ENCODE measurements around the gene LRCH1.

LRCH1 gene

DNA sequence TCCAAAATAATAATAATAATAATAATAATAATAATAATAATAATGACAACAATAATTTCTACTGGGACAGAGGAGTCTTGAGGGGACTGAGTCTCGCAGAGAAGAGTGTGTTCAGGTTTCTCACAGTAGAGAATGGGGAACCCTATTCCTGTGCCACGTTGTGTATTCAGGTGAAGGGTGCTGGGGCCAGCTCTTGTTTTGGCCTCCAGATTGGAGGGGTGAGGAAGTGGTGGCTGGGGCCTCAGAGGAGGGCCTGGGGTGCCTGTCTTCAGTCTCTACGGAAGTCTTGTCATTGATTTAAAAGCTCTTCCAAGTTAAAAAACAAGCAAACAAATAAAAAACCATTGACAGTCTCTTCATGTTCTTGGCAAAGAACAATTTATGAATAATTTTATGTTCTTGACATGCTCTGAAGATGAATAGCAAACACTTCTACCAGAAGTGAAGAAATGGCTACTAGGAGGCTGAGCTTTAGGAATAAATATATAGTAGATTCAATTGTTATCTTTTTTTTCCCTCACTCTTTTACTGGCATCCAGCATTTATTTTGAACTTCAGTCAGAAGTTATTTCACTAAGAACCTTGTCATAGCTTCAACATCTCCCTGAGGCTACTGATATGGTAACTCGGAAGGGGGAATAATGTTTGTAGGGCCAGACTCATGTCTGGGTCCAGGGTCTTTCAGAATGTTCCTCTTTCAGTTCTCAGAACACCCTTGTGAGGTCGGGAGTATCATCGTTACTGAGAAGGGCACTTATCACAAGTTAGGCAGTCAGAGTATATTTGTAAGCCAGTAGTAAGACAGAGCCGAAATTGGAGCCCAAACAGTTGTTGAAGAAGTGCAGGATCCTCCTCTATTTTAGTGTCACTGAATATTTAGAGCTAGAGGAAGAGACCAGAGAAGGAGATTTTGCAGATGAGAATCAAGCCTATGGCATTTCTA, 13.1 kb downstream of the LRCH1 start:
- DNase-seq: peak; percentile 60

DNA sequence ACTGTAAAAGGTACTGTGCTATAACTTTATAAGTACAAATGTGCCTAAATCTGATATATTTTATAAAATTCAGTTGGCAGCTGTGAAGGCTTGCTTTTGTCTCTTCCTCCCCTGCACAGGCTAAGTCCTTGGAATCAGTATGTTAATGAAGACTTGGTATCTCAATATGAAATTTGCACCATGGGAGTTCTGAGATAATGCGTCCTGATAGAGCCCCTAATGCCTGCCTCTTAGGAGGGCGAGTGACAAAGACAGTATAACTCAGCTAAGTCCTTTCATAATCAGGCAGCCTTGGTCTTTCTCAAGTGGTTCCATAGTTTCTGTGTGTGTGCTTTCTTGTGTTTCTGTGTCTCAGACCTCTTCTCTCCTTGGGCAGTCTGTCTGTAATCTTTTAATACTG, 14.7 kb downstream of the LRCH1 start:
- no peak for DNase-seq

DNA sequence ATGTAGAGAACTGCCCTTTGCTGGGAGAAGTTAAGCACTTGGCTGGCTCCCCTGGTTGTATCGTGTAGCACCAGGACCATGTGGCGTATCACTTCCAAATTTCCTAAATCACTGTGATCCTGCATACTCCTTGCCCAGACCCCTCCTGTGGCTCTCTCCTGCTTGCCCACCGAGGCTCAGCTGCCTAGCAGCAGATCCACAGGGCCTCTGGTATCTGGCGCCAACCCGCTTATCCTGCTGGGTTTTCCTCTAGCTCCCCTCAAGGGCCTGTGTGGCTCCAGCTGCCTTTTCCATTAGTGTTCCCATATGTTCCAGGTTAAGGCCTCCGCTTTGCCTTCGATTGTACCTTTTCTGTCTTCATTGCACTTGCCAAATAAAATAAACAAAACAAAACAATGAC, 16.5 kb downstream of the LRCH1 start:
- no peak for DNase-seq

DNA sequence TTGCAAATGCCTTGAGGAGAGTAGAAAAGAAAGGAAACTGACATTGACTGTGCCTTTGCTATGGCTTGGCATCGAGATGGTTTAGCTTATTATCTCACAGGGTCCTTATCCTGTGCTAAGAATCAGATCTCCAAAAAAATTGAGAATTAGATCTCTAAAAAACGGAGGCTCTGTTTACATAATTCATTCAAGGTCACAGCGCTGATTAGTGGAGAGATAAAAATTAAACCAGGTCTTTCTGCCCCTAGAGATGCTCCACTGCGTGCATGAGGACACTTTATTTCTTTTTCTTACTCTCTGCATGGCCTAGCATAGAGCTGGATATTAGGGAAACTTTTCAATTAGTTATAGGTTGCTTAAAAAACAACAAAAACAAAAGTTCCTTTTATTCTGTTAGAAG, 17.3 kb downstream of the LRCH1 start:
- no peak for DNase-seq

DNA sequence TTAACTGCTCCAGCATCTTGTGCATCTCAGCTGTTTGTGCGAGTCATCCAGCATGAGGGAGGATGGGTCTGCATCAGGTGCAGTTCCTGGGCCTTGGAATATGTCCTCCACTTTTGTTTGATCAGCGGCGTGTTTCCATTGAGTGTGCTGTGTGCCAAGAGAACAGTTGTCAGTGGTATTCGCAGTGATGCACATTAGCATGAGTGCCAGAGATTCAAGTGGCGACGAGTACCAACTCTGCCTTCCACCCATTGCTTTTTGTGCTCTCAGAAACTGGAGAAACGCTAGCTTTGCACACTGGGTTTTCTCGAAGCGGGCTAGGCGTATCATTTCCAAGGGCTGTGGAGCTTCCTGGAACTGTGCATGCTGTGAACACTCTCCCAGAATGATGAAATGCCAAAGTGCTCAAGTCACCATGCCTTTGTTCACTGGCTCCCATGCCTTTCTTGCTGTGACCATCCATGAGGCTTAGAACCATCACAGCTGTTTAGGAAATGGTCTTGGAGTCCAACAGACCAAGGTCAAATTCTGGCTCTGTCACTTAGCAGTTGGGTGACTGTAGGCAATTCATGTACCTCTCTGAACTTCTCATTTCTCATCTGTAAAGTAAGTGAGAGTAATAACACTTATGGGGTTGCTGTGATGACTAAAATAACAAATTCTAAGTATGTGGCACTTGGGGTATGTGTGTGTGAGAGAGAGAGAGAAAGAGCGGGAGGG, 18.4 kb downstream of the LRCH1 start:
- DNase-seq: no peak

DNA sequence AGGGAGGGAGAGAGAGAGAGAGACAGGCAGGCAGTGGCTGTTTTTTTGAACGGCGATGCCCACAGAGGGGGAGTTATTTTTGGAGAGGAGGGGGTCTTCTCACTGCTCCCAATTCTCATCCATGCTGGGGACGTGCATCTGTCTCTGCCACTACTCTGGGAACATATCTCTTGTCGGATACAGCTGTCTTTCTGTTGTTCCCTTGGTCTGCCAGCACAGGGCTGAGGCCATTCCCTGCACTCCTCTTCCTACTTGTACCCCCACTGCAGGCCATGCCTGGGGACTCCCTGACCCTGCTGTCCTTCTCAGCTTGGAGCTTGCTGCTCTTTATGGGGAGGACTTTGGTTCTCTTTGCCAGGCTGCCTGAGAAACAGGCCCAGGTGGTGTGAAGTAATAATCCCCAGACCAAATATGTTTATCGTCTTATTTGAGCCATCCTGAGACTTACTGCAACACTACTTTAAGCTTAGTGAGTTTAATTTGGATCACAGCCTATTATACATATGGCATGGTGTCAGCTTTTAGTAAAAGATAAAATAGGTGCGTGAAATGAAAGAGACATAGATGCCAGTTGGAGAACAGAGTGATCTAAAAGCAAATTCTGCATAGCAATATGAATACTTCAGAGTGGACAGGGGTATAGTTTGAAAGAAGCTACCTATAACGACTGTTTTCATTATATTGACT, 19.1 kb downstream of the LRCH1 start:
- no peak for DNase-seq

DNA sequence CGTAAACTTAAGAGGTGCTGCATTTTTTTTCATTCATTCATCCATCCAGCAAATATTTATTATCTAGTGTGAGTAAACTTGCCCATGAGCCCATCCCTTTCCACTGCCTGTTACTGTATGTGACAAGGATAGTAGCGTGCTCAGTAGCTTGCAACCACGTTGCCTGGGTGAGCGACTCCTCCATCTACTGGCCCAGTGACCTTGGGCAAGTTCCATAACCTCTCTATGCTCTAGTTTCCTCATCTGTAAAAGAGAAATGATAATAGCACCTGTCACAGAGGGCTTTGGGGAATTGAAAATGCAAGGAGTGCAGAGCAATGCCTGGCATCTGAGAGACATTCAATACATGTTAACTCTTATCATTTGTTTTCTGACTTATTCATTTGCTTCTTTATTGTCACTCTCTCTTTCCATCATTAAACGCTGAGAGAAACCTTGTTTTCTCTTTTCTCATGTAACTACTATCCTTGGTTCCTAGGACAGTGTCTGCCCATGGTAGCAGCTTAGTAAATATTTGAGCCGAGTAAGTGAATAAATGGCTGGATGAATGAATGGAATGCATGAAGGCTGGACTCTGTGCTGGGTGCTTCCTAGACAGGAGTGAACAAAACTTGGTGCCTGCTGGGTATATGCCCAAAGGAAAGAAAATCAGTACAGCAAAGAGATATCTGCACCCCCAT, 19.9 kb downstream of the LRCH1 start:
- peak; percentile 55 for DNase-seq

DNA sequence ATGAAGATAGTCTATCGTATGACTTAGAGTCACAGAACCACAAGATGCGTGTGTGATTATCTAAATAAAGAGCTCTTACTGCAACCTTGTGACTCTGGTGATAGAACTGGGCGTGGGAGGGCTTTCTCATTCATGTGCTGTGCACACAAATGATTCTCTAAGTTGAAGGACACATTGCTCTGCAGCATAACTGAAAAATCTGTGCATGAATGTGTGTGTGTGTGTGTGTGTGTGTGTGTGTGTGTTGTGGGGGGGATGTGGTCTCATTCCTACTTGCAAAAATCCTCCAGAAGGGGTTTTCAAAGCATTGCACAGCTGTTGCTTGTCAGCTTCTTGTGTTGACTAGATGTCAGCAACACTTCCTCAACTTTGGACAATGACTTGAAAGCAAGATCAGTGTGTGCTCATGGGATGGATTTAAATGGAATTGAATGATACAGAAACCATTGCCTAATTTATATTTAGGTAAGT, 22.4 kb downstream of the LRCH1 start:
- DNase-seq: peak; percentile 35

DNA sequence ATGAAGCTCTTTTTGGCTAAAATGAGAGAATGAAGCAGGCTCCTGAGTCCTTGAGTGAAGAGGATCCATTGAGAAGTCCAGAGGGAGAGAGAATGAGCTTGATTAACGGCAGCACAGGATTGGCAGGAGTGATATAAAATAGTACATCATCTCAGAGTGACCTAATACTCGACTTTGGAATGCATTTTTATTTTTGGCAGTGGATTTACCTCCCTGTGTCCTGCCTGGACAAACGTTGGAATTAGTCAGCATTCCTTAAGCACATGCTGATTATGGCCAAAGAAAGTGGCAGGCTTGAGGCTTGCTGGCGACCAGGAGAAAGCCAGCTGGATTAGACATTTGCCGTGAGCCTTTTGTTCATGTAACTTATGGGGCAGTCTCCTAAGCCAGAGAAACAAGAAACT, 22.9 kb downstream of the LRCH1 start:
- no peak for DNase-seq

DNA sequence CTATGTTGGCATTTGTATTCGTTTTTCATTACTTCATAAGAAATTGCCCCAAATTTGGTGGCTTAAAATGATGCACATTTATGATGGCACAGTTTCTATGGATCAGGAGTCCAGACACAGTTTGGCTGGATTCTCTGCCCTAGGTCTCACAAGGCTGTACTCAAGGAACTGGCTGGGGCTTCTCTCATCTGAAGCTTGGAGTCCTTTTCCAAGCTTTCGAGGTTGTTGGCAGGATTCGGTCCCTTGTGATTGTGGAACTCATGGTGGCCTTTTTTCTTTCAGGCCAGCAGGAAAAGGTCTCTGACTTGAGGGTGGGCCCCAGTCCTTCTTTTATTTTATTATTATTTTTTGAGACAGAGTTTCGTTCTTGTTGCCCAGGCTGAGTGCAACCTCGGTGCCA, 23.8 kb downstream of the LRCH1 start:
- no peak for DNase-seq

DNA sequence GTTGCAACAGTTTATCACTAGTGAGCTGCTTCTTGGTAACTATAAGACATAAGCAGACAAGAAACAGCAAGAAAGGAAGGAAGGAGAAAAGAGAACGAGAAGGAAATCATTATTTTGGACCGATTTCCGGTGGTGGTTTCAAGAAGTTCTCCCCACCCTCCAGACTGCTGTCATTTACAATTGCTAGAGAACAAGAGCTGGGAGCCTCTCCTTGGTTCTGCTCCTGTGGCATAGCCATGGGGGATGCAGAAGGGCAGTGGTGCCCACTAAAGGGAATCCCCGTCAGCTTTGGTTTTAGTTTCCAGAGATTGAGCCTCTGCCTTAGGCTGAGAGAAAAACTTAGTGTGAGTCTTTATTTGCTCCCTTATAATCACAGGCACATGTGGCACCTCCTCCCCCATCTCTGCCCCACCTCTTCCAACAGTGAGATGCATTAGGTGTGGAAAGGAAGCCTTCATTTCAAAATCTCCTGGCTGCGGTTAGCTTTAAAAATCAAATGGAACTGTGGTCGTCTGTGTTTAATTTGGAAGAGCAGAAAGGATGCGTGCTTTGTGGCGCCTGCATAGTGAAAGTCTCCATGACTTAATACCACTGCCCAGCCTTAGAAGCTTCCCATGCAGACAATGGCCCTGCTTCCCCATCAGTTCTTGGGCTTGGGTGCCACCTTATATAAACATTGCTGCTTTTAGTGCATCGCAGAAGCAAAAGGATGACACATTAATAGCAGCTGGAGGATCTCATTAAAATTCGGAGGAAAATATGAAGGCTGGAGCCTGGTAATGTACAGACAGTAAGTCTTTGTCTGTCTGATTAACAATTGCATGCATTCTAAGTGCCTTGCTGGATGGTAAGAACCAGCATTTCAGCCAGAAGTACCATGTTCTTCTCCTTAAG, 25.0 kb downstream of the LRCH1 start:
- DNase-seq: peak; percentile 34

DNA sequence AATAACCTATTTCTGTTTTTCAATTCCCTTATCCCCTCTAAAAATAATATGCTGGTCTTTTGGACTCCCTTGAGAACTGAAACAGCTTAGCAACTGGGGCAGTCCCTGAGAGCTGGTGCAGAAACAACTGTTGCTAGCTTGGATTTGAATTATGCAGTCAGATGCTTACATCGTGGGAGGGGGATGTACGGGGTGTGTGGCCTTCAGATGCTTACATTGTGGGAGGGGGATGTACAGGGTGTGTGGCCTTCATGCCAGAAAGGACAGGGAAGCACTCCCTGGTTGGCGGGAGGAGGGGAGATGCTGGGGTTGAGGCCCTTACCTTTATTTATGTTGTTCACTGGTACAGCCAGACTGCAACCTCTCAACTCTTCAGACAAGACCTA, 25.6 kb downstream of the LRCH1 start:
- no peak for DNase-seq

DNA sequence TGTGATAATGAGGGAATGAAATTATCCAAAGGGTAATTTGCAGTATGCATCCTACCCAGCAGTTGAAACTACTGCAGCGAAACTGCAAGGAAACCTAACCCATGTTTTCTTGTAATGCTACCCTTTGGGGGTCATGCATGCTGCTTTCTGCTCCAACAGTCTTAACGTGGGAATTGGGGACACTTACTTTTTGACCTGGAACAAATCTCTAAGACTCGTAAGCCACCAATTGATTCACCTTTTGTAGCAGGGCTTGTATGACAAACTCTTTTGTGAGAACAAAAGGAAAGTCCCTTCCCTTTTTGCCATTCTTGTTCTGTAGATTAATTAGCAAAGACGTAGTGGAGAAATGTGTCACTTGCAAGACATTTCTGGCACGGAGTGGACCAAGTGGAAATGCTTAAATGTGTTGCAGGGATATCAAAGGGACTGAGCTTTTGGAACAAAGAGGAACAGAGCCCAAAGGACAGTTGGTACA, 27.4 kb downstream of the LRCH1 start:
- peak; percentile 42 for DNase-seq

DNA sequence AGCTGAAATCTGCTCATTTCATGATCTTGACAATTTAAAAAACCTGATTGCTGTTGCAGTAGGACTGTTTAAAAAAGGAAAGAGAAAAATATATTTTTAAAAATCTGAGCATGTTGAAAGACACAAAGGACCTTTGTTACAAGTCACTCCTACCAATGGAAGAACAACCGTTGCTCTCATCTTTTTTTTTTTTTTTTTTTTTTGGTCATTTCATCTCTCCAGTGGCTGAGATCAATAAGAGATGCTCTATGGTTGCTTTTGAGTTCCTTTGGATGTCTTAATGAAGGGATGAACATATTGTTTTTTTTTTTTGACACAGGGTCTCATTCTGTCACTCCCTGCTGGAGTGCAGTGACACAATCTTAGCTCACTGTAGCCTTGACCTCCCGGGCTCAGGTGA, 29.2 kb downstream of the LRCH1 start:
- DNase-seq: no peak

DNA sequence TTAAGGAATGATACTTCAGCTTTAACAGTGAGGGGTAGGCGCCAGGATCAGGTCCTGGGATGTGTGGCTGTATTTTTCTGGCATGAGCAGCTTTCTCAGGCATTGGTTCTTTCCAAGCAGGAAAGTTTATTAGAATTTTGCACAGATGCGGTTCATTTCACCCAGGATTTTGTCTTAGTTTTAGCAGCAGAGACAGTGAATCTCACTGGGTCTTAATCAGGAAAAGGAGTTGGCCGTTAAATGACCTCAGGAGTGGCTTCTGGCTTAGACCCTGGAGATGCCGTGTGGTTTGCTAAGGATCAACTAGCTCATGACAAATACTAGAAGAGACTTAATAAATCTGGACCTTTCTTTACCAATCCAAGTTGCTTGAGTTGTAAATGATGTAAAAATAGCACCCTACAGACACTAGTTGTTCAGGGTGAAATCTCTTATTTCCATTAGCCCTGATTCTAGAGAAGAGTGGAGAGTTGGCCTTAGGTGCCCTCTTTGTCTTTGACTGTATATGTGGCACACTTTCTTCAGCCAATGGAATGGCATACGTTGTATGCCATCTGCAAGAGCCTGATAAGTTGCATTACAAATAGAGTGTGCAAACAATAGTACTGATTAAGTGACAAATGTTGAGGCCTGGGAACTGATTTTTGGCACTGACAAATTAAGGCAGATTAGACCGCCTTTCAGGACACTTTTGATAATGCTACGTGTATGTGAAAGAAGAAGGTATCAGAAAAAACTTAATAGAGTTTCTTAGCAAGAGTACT, 34.0 kb downstream of the LRCH1 start:
- no peak for DNase-seq

DNA sequence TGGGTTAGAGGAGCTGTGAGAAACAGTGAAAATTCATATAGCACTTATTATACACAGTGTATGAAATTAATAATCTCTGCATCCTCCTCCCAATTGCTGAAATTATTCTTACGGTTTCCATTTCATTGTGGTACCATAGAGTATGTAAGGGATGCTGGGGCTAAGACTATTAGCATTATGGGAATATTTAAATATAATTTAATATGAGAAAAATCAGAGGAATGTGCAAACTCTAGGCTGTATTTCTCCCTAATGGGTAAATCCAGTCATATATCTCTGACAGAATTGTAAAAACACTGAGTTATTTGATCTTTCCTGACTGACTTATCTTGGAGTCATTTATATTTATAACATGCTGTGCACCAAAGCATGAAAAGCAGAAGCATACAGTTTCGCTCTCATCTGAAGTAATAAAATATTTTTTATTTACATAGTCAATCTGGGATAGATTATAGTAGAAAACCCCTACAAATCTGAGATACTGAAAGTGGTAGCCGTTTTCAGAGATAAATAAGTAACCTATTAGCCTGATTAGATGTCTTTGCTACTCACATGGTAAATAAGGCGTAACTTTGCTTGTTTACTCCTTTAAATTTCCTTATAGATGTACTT, 34.9 kb downstream of the LRCH1 start:
- DNase-seq: no peak

DNA sequence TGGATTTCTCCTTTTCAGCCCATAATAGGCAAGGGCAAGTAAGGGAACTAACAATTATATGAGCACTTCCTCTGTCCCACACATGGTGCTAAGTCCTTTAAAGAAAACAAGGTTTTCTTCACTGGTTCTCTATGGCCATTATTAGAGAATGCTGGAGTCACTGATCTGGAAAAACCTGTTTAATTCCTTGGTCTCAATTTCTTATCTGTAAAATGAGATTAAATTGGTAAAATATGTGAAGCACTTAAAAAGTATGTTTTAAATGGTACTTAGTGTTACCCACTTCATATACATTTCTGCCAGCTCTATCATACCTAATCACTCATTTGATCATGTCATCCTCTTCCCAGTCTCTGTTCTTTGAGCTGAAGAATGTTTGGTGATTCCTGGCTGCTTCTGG, 39.4 kb downstream of the LRCH1 start:
- DNase-seq: no peak

DNA sequence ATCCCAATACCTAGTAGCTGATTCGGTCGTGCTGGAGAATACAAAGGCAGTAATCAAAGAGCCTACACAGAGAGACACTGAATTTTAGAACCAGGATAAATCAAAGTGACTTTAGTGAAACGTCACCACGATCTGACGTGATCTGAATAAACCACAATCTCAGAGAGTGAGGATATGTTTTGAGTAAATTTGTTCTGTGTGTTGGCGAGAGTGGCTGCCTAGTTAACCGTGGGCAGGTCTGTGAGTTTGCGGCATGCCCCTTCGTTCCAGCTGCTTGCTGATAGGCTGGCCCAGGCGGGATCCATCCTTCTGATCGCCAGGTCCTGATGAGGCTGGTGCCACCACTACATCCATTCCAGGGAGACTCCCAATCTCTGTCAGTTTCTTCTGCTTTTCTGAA, 40.4 kb downstream of the LRCH1 start:
- no peak for DNase-seq

DNA sequence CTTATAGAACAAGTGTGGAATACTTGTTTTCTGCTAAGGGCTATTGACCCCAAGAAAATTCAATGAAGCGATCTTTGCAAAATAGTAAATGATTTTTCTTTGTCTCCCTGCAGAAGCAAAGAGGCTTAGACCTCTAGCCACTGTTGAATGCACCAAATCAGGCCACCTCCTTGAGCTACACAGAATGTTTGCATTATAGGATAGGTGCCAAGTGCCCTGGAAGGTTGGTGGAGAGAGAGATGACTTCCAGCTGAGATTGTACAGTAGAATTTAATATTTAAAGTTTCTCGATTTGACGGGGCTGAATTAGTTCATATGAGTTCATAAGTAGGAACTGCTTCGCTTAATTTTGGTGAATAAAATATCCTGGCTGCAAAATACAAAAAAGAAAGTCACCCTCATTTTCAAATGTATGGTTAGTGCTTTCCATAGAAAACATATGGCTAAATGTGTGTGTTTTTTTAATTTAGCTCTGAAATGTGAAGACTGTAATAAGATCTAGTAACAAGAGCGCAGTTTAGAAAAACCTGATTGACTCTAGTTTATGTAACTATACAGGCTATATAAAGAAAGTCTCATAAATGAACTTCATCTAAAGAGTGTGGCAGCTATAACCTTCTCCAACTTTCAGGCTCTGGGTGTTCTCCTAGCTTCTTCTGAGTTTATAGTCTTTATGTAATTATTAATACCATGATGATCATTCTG, 41.6 kb downstream of the LRCH1 start:
- no peak for DNase-seq
